Measurements from ENCODE around the gene ZNF8.

DNA sequence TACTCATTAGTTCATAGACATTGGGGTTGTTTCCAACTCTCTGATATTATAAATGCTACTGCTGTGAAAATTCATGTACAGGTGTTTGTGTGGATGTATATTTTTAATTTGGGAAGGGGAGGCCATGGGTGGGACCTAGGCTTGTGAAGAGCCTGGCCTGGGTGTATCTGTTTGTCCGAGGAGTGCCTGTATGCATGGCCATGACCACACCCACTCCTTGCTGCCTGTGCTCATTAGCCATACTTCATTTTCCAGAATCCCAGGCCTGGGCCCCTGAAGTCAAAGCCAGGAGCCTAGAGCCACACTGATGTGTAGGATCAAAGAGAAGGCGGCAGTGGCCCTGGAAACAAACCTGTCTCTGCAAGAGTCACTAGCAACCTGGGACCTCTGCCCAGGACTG, 36.8 kb downstream of the ZNF8 start:
- TF ChIP-seq, protein P1, sequence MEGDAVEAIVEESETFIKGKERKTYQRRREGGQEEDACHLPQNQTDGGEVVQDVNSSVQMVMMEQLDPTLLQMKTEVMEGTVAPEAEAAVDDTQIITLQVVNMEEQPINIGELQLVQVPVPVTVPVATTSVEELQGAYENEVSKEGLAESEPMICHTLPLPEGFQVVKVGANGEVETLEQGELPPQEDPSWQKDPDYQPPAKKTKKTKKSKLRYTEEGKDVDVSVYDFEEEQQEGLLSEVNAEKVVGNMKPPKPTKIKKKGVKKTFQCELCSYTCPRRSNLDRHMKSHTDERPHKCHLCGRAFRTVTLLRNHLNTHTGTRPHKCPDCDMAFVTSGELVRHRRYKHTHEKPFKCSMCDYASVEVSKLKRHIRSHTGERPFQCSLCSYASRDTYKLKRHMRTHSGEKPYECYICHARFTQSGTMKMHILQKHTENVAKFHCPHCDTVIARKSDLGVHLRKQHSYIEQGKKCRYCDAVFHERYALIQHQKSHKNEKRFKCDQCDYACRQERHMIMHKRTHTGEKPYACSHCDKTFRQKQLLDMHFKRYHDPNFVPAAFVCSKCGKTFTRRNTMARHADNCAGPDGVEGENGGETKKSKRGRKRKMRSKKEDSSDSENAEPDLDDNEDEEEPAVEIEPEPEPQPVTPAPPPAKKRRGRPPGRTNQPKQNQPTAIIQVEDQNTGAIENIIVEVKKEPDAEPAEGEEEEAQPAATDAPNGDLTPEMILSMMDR (IDR thresholded peaks at IDR 0.05), result no peak
- TF ChIP-seq POLR2A (IDR thresholded peaks at IDR 0.05), result no peak
